H7 (cell line): ENCODE measurements around the gene LMX1B. TPM values are rescaled to one million over a fixed set of nuclear protein-coding genes. Genes with fewer than 3 reads are reported as not detected.
A peak's percentile ranks its signal among the peaks of the same experiment; 100 is the strongest.
"Not testable (repeated sequence)": the region's sequence is repeated elsewhere in the genome, so short reads cannot be mapped to it uniquely, and the experiment has no call there.

Experiments
- DNase-seq: peaks from one replicate; pipeline ENCODE4 v3.0.0; 2012
- H3K27me3 ChIP-seq: 2 replicates; pipeline ENCODE4 v1.6.0; 2011; ENCODE audit warnings: mild to moderate bottlenecking, low read length; ENCODE audit not compliant: control insufficient read depth, insufficient read depth
- H3K36me3 ChIP-seq: replicated peaks from 2 replicates; pipeline ENCODE4 v1.5.1; 2011; ENCODE audit warnings: low read length; ENCODE audit not compliant: control insufficient read depth, insufficient read depth
- H3K4me3 ChIP-seq: 2 replicates; pipeline ENCODE4 v1.5.1; 2011; ENCODE audit warnings: low read depth, mild to moderate bottlenecking, control low read depth, low read length, moderate library complexity; ENCODE audit not compliant: insufficient read depth
- total RNA-seq: library from RNA; depleted of rRNA; stranded (reverse); fragments of >200 nt; shearing (Covaris generic); gene quantifications from 2 replicates; pipeline ENCODE4 v1.2.3, GENCODE V29; 2014

Gene LMX1B
- total RNA-seq, 1 experiment from 2014 or later = 16.7 TPM

GRCh38 chr9:126642839-126643238, 29.1 kb downstream of the LMX1B start:
- Histone ChIP-seq H3K27me3 (peaks cover 34% of the 10 kb centered on the region), H3K4me3 (no peak overlapping the region), H3K36me3 (no peaks in the 10 kb centered on the region)
- DNase-seq = no peak

GRCh38 chr9:126643945-126644527, 30.3 kb downstream of the LMX1B start:
- Histone ChIP-seq H3K4me3 (no peak overlapping the region), H3K27me3 (peaks cover 24% of the 10 kb centered on the region), H3K36me3 (no peaks in the 10 kb centered on the region)
- peak; percentile 70 for DNase-seq

GRCh38 chr9:126646162-126646561, 32.4 kb downstream of the LMX1B start:
- Histone ChIP-seq H3K36me3 (no peaks in the 10 kb centered on the region), H3K4me3 (no peak overlapping the region), H3K27me3 (peaks cover 10% of the 10 kb centered on the region; the same call in 1 of the 2 replicates)
- DNase-seq = no peak

GRCh38 chr9:126647585-126648411, 34.1 kb downstream of the LMX1B start:
- Histone ChIP-seq H3K27me3 (no peaks in the 10 kb centered on the region; the same call in 1 of the 2 replicates), H3K36me3 (no peaks in the 10 kb centered on the region), H3K4me3 (no peak overlapping the region)
- DNase-seq = no peak

- no peak overlapping the region for H3K4me3 ChIP-seq
- H3K27me3 ChIP-seq = no peaks in the 10 kb centered on the region; the same call in 1 of the 2 replicates
- H3K36me3 ChIP-seq = no peaks in the 10 kb centered on the region
Observed at GRCh38 chr9:126649477-126649876, 35.7 kb downstream of the LMX1B start.

GRCh38 chr9:126650404-126651341, 36.9 kb downstream of the LMX1B start:
- Histone ChIP-seq H3K27me3 (no peaks in the 10 kb centered on the region; the same call in 1 of the 2 replicates), H3K36me3 (no peaks in the 10 kb centered on the region), H3K4me3 (no peak overlapping the region)
- peak; percentile 76 for DNase-seq

More at GRCh38 chr9:126649477-126649876, 35.7 kb downstream of the LMX1B start:
- no peak for DNase-seq

GRCh38 chr9:126652140-126652582, 38.4 kb downstream of the LMX1B start:
- DNase-seq = peak; percentile 82
- no peaks in the 10 kb centered on the region for H3K36me3 ChIP-seq
- H3K4me3 ChIP-seq = no peak overlapping the region
- H3K27me3 ChIP-seq = no peaks in the 10 kb centered on the region; the same call in 1 of the 2 replicates

- Histone ChIP-seq H3K4me3 (no peak overlapping the region), H3K36me3 (no peaks in the 10 kb centered on the region), H3K27me3 (no peaks in the 10 kb centered on the region; the same call in 1 of the 2 replicates)
- DNase-seq = no peak
Observed at GRCh38 chr9:126654124-126654523, 40.4 kb downstream of the LMX1B start.

- not testable (repeated sequence) for H3K27me3 ChIP-seq, DNase-seq, H3K36me3 ChIP-seq, H3K4me3 ChIP-seq
Observed at GRCh38 chr9:126656214-126656613, 42.5 kb downstream of the LMX1B start.

- no peak overlapping the region for H3K4me3 ChIP-seq
- no peaks in the 10 kb centered on the region for H3K27me3 ChIP-seq
- no peak for DNase-seq
- no peaks in the 10 kb centered on the region for H3K36me3 ChIP-seq
Observed at GRCh38 chr9:126658201-126658825, 44.6 kb downstream of the LMX1B start.

- H3K4me3 ChIP-seq = no peak overlapping the region
- no peaks in the 10 kb centered on the region for H3K36me3 ChIP-seq
- no peak for DNase-seq
- no peaks in the 10 kb centered on the region for H3K27me3 ChIP-seq
Observed at GRCh38 chr9:126658956-126659555, 45.3 kb downstream of the LMX1B start.

GRCh38 chr9:126661122-126661520, 47.4 kb downstream of the LMX1B start:
- Histone ChIP-seq H3K4me3 (no peak overlapping the region), H3K36me3 (no peaks in the 10 kb centered on the region), H3K27me3 (peaks cover 2% of the 10 kb centered on the region; the same call in 1 of the 2 replicates)
- DNase-seq = no peak

GRCh38 chr9:126661521-126662251, 48.0 kb downstream of the LMX1B start:
- peak; percentile 99 for DNase-seq
- Histone ChIP-seq H3K4me3 (no peak overlapping the region), H3K27me3 (peaks cover 4% of the 10 kb centered on the region; the same call in 1 of the 2 replicates), H3K36me3 (no peaks in the 10 kb centered on the region)
